ENCODE data around the gene PATE3. TPM values are rescaled to one million over a fixed set of nuclear protein-coding genes. Genes with fewer than 3 reads are reported as not detected.

Gene PATE3
- total and polyA plus RNA-seq, 2 of the 8 experiments (the other 6 are each of a cell fraction or from before 2014, with no cell fraction given): not detected

DNA sequence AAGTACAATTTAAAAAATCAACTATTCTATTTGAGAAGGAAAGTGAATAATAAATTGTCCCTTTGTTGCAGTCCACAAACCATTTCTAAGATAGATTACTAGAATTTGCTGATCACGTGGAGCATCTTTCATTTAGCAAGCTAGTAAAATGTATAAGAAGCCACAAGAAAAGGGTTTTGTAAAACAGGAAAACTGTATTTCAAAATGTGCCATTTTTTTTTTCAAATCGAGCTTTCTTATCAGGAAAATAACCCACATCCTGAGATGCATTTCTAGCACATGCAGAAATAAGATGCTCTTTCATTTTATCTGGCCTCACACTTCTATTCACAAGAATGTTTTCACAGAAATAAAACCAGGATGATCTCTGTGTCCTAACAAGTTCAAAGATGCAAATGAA lies 3.2 kb upstream of the PATE3 start:
- 67% methylated on average over 2 of the region's 2 CpGs; no CpG with 5 or more reads in 1 of the 2 experiments for WGBS, 2 experiments (ENCODE audit: extremely low coverage in 1 of 2, insufficient coverage in 1 of 2, insufficient read length in 1 of 2, insufficient replicate concordance in 2 of 2, low coverage in 1 of 2, low lambda C conversion rate in 2 of 2, missing lambda C conversion rate in 1 of 2)
- H3K27me3 ChIP-seq (replicated peaks in 1 of 4; ENCODE audit: control insufficient read depth in 3 of 4, extremely low read depth in 1 of 4, insufficient read depth in 3 of 4, low read length in 3 of 4): no peaks in the 10 kb centered on the region
- H3K79me1 ChIP-seq (ENCODE audit: low read depth, low read length): no peaks in the 10 kb centered on the region
- POLR2A ChIA-PET (ENCODE audit: partially characterized antibody): no interaction called here
- no peak overlapping the region for H3K4me3 ChIP-seq (ENCODE audit: extremely low read depth in 1 of 4, insufficient read depth in 2 of 4, low read depth in 3 of 4, low read length in 4 of 4)
- CTCF ChIA-PET (ENCODE audit: partially characterized antibody): interaction anchor here (0.6 kb wide), 1 partner anchor 51 kb away, joined by 4 read pairs; no protein-coding TSS in a partner anchor
- H3K79me2 ChIP-seq (ENCODE audit: control insufficient read depth in 1 of 2, insufficient read depth in 2 of 2, low read length in 2 of 2): no peaks in the 10 kb centered on the region
- H2AFZ ChIP-seq (ENCODE audit: low read length): no peak overlapping the region
- no peak overlapping the region for H2AK5ac ChIP-seq (ENCODE audit: low read depth, low read length)
- FAIRE-seq (no peak), DNase-seq (ENCODE audit: low read depth in 1 of 2, low spot score in 2 of 2) (no peak)
- H2BK120ac ChIP-seq (replicated peaks; ENCODE audit: low read depth, low read length): no peak overlapping the region
- no peaks in the 10 kb centered on the region for H3K23me2 ChIP-seq (ENCODE audit: low read depth, low read length)
- H3K36me3 ChIP-seq (ENCODE audit: control insufficient read depth in 2 of 4, insufficient read depth in 4 of 4, low read length in 3 of 4): no peaks in the 10 kb centered on the region
- H2BK15ac ChIP-seq (ENCODE audit: low read length): no peak overlapping the region
- no peak overlapping the region for H2BK20ac ChIP-seq (ENCODE audit: low read length)
- no peak overlapping the region for H4K5ac ChIP-seq (ENCODE audit: insufficient read length, low read depth, low read length)
- no peak overlapping the region for H3K9ac ChIP-seq (replicated peaks in 1 of 4; ENCODE audit: extremely low read depth in 1 of 4, low read depth in 3 of 4, low read length in 3 of 4)
- no peaks in the 10 kb centered on the region for H3K4me1 ChIP-seq (replicated peaks in 1 of 4; ENCODE audit: control insufficient read depth in 3 of 4, insufficient read depth in 4 of 4, low read length in 3 of 4)
- no peaks in the 10 kb centered on the region for H3K9me3 ChIP-seq (ENCODE audit: insufficient read depth in 2 of 2, low read depth in 1 of 2, low read length in 1 of 2)
- H2BK5ac ChIP-seq (ENCODE audit: low read depth, low read length): no peak overlapping the region
- no peak overlapping the region for H3K4me2 ChIP-seq (ENCODE audit: insufficient read depth in 1 of 2, low read depth in 2 of 2, low read length in 2 of 2)
- no peak overlapping the region for H4K91ac ChIP-seq (replicated peaks; ENCODE audit: insufficient read length, low read length)
- H3K18ac ChIP-seq (ENCODE audit: extremely low read depth, low read length): no peak overlapping the region
- H3K23ac ChIP-seq (ENCODE audit: insufficient read length): no peak overlapping the region
- no peak overlapping the region for H4K8ac ChIP-seq (ENCODE audit: extremely low read depth, insufficient read depth, low read length)
- H2BK12ac ChIP-seq (ENCODE audit: low read depth, low read length): no peak overlapping the region
- no peak overlapping the region for H3K4ac ChIP-seq (replicated peaks; ENCODE audit: insufficient read length, low read depth, low read length)
- H3K56ac ChIP-seq (replicated peaks; ENCODE audit: insufficient read length, low read depth, low read length): no peak overlapping the region
- H3K27ac ChIP-seq (ENCODE audit: low read depth, low read length): no peak overlapping the region
- H4K20me1 ChIP-seq (replicated peaks in 1 of 2; ENCODE audit: control insufficient read depth in 1 of 2, insufficient read depth in 2 of 2, low read length in 2 of 2): no peaks in the 10 kb centered on the region
- no peak overlapping the region for H3K14ac ChIP-seq (ENCODE audit: insufficient read length)
- TF ChIP-seq PHF8 (conservative IDR thresholded peaks at IDR 0.05; ENCODE audit: low read depth, low read length) (no peak), HDAC2 (IDR thresholded peaks at IDR 0.05; ENCODE audit: borderline replicate concordance in 1 of 2, low read depth in 2 of 2, low read length in 2 of 2) (no peak), EGR1 (IDR thresholded peaks at IDR 0.05; ENCODE audit: borderline replicate concordance, low read depth, low read length) (no peak), SAP30 (IDR thresholded peaks at IDR 0.05; ENCODE audit: insufficient read depth, insufficient replicate concordance, low read length) (no peak)
